Right cardiac atrium (tissue), 5 donors: Measurements from ENCODE around the gene SEMA6A. TPM values are rescaled to one million over a fixed set of nuclear protein-coding genes. Genes with fewer than 3 reads are reported as not detected.

Experiments
- ATAC-seq, 2 donors: fragments of 200-7000 bp; cut with Tn5 transposase; one replicate each; pipeline versions ENCODE4 v1.8.0 to v1.9.1; 2020; ENCODE audit warnings: moderate library complexity in 2 of 2, mild to moderate bottlenecking in 1 of 2
- DNase-seq, 3 donors: peaks; one replicate each; pipeline ENCODE4 v3.0.0-alpha.2; 2020
- H3K27ac ChIP-seq: one replicate; pipeline ENCODE4 v1.5.1; 2013; ENCODE audit warnings: mild to moderate bottlenecking, low read length, control low read depth, moderate library complexity
- H3K27me3 ChIP-seq: one replicate; pipeline ENCODE4 v1.6.1; 2013; ENCODE audit not compliant: control insufficient read depth, insufficient read depth
- H3K4me1 ChIP-seq: one replicate; pipeline ENCODE4 v1.6.1; 2013; ENCODE audit warnings: low read length; ENCODE audit not compliant: control insufficient read depth, insufficient read depth
- H3K4me3 ChIP-seq: one replicate; pipeline ENCODE4 v1.5.1; 2013; ENCODE audit warnings: low read length, control low read depth
- H3K9me3 ChIP-seq: one replicate; pipeline ENCODE4 v1.6.1; 2013; ENCODE audit warnings: low read length; ENCODE audit not compliant: control insufficient read depth
- WGBS: extraction: QIAGEN DNeasy Blood & Tissue Kit; methylation state at CpG from one replicate; pipeline ENCODE4 v1.1.7; 2013; 5-methylcytosine and 5-hydroxymethylcytosine counted together
- intact Hi-C, 4 donors: fragments of 100-400 bp; cut with DNase I; formaldehyde crosslinking; loops; one replicate each; pipeline versions ENCODE4 v1.11.0 to v1.14.0; 2022 to 2023
- polyA plus RNA-seq: library from polyadenylated mRNA; stranded (reverse); fragments of 200-250 nt; gene quantifications from one replicate; pipeline ENCODE4 v1.2.3, GENCODE V29; 2013
- total RNA-seq, 4 donors: library from RNA; stranded (reverse); fragmentation: NEBNext Ultra II Directional; extraction: Animal tissue kit (Norgen Biotek cat#: 25700); gene quantifications; one replicate each; pipeline ENCODE4 v1.2.1, GENCODE V29; 2021
- donor health status: healthy with polysubstance abuse.
- donor health status: DM: no; HTN: yes; CAD: no.
- donor health status: DM: no; HTN: no; CAD: no.
- donor health status: DM: no; HTN: yes; CAD: no; lungs with severe emphysema.
- donor health status: DM: yes; HTN: yes; CAD: no.

The SEMA6A gene
- total and polyA plus RNA-seq, 5 donors: 3.1 to 9.4 (median 4.1) TPM

GRCh38 chr5:116415182-116415581 lies 159.4 kb downstream of the SEMA6A start:
- H3K27ac ChIP-seq: no peak overlapping the region
- no peak overlapping the region for H3K4me3 ChIP-seq
- H3K27me3 ChIP-seq: no peaks in the 10 kb centered on the region
- ATAC-seq: peak in 1 of 2 donors; percentile 41
- 63% methylated on average over 1 of the region's 1 CpG for WGBS
- no peaks in the 10 kb centered on the region for H3K9me3 ChIP-seq
- peak in 1 of 3 donors; percentile 51 for DNase-seq
- intact Hi-C loops: no loop called here
- peaks cover 6% of the 10 kb centered on the region for H3K4me1 ChIP-seq

DNA sequence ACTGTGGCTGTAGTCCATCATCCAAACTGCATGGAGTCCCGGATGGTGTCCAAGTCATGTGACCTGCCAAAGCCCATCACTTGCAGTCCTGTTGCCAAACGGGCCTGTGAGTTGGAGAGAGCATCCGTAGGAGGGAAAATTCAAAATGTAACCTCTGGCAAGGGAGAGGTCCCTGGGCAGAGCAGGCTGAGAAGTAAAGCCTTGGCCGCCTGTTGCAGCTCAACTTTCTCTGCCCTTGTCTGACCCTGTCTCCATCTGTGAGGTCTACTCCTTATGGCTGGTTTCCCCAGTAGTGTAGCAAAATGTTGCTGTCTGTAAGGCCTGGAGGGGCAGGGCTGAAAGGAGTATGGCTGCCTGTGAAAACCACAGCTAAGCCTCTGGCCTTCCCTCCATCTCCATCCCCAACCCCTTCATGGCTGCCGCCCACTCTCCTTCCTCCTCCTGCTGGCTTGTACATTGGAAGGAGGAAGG lies 163.5 kb downstream of the SEMA6A start:
- peak; percentile 57 to 89 for ATAC-seq
- H3K4me1 ChIP-seq: peaks cover 6% of the 10 kb centered on the region
- DNase-seq: peak; percentile 24 to 83 (median 71)
- H3K4me3 ChIP-seq: no peak overlapping the region
- no peak overlapping the region for H3K27ac ChIP-seq
- 57% methylated on average over 5 of the region's 5 CpGs for WGBS
- H3K27me3 ChIP-seq: no peaks in the 10 kb centered on the region
- intact Hi-C loops: no loop called here
- no peaks in the 10 kb centered on the region for H3K9me3 ChIP-seq

GRCh38 chr5:116410336-116410890 lies 164.2 kb downstream of the SEMA6A start:
- Histone ChIP-seq H3K4me1 (peaks cover 6% of the 10 kb centered on the region), H3K4me3 (no peak overlapping the region), H3K9me3 (no peaks in the 10 kb centered on the region), H3K27ac (no peak overlapping the region), H3K27me3 (no peaks in the 10 kb centered on the region)
- DNase-seq (no peak), ATAC-seq (no peak)
- intact Hi-C loops: no loop called here
- 66% methylated on average over 3 of the region's 3 CpGs for WGBS

GRCh38 chr5:116409591-116410296 lies 164.9 kb downstream of the SEMA6A start:
- 82% methylated on average over 5 of the region's 5 CpGs for WGBS
- Histone ChIP-seq H3K9me3 (no peaks in the 10 kb centered on the region), H3K27ac (no peak overlapping the region), H3K4me1 (peaks cover 6% of the 10 kb centered on the region), H3K27me3 (no peaks in the 10 kb centered on the region), H3K4me3 (no peak overlapping the region)
- intact Hi-C loops: no loop called here
- DNase-seq: no peak
- ATAC-seq: no peak

GRCh38 chr5:116406306-116407041 lies 168.1 kb downstream of the SEMA6A start:
- 83% methylated on average over 7 of the region's 7 CpGs for WGBS
- intact Hi-C loops: no loop called here

GRCh38 chr5:116404792-116405191 lies 169.8 kb downstream of the SEMA6A start:
- 76% methylated on average over 3 of the region's 3 CpGs for WGBS
- no peaks in the 10 kb centered on the region for H3K27me3 ChIP-seq
- H3K9me3 ChIP-seq: no peaks in the 10 kb centered on the region
- intact Hi-C loops: no loop called here
- no peak overlapping the region for H3K27ac ChIP-seq
- ATAC-seq (no peak), DNase-seq (no peak)
- H3K4me3 ChIP-seq: no peak overlapping the region
- peaks cover 1% of the 10 kb centered on the region for H3K4me1 ChIP-seq

More at GRCh38 chr5:116406306-116407041, 168.1 kb downstream of the SEMA6A start:
- H3K27ac ChIP-seq: no peak overlapping the region
- H3K4me1 ChIP-seq: peaks cover 6% of the 10 kb centered on the region
- H3K27me3 ChIP-seq: no peaks in the 10 kb centered on the region
- DNase-seq (no peak), ATAC-seq (no peak)
- no peaks in the 10 kb centered on the region for H3K9me3 ChIP-seq
- no peak overlapping the region for H3K4me3 ChIP-seq

- intact Hi-C loops: no loop called here
- WGBS: 43% methylated on average over 2 of the region's 2 CpGs
- ATAC-seq: peak; percentile 85 to 94
These were observed 170.6 kb downstream of the SEMA6A start for GRCh38 chr5:116404016-116404415.

DNA sequence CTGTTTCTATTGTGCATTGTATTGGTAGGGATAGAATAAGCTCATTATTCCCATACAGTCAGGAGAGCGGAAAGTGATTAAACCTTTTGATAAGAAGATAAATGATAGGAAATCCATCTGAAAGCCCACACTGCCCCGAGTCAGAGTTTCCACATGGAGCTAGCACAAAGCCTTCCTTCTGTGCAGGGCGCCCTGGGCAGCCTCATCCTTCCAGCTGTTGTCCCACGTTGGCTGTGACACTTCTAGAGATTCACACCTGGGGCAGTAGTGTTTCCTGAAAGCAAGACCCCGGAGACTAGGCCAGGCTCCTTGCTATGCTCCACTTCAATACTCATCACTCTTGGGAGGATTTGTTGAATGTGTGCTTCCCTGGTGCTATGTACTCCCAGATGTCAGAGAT lies 172.4 kb downstream of the SEMA6A start:
- no peaks in the 10 kb centered on the region for H3K4me1 ChIP-seq
- H3K4me3 ChIP-seq: no peak overlapping the region
- H3K27me3 ChIP-seq: no peaks in the 10 kb centered on the region
- no peak for ATAC-seq
- intact Hi-C loops: no loop called here
- H3K9me3 ChIP-seq: no peaks in the 10 kb centered on the region
- DNase-seq: no peak
- H3K27ac ChIP-seq: no peak overlapping the region
- WGBS: 83% methylated on average over 5 of the region's 5 CpGs

More at GRCh38 chr5:116404016-116404415, 170.6 kb downstream of the SEMA6A start:
- Histone ChIP-seq H3K27ac (no peak overlapping the region), H3K27me3 (no peaks in the 10 kb centered on the region), H3K4me3 (no peak overlapping the region), H3K4me1 (no peaks in the 10 kb centered on the region), H3K9me3 (no peaks in the 10 kb centered on the region)
- no peak for DNase-seq

- H3K4me1 ChIP-seq: peaks cover 3% of the 10 kb centered on the region
- H3K4me3 ChIP-seq: no peak overlapping the region
- H3K27ac ChIP-seq: no peak overlapping the region
- no peaks in the 10 kb centered on the region for H3K9me3 ChIP-seq
- DNase-seq: no peak
- ATAC-seq: no peak
- intact Hi-C loops: no loop called here
- H3K27me3 ChIP-seq: no peaks in the 10 kb centered on the region
- WGBS: 94% methylated on average over 10 of the region's 10 CpGs
These were observed 173.0 kb downstream of the SEMA6A start for GRCh38 chr5:116401576-116401975.

- 81% methylated on average over 2 of the region's 2 CpGs for WGBS
- DNase-seq (peak in 1 of 3 donors; percentile 36), ATAC-seq (peak in 1 of 2 donors; percentile 27)
- Histone ChIP-seq H3K4me1 (peaks cover 12% of the 10 kb centered on the region), H3K27ac (no peak overlapping the region), H3K9me3 (no peaks in the 10 kb centered on the region), H3K4me3 (no peak overlapping the region), H3K27me3 (no peaks in the 10 kb centered on the region)
- intact Hi-C loops: no loop called here
These were observed 178.0 kb downstream of the SEMA6A start for GRCh38 chr5:116396476-116397099.
